ENCODE data around the gene AQR. TPM values are rescaled to one million over a fixed set of nuclear protein-coding genes. Genes with fewer than 3 reads are reported as not detected.

AQR gene
- polyA plus RNA-seq, 1 of the 3 experiments (the other 2 are of a cell fraction) = 11.6 TPM

- no peak overlapping the region for H3K4me3 ChIP-seq (ENCODE audit: low read depth in 2 of 2, low read length in 1 of 2)
- H3K79me2 ChIP-seq (ENCODE audit: insufficient read depth) = no peaks in the 10 kb centered on the region
- H3F3A ChIP-seq (replicated peaks; ENCODE audit: insufficient read depth) = no peaks in the 10 kb centered on the region
- CTCF ChIA-PET = interaction anchor here (0.6 to 1.7 kb wide), 2 partner anchors 26 to 1260 kb away, joined by 3 to 4 read pairs; partner anchors contain the start of gene AQR
- no peaks in the 10 kb centered on the region for H3K4me1 ChIP-seq (ENCODE audit: control insufficient read depth in 1 of 2, insufficient read depth in 2 of 2, low read depth in 1 of 2, low read length in 1 of 2)
- no peaks in the 10 kb centered on the region for H3K36me3 ChIP-seq (replicated peaks in 1 of 2; ENCODE audit: control insufficient read depth in 1 of 2, insufficient read depth in 2 of 2, low read length in 1 of 2)
- no peak overlapping the region for H3K4me2 ChIP-seq
- no peaks in the 10 kb centered on the region for H3K9me3 ChIP-seq
- no peak overlapping the region for H3K27ac ChIP-seq (ENCODE audit: low read depth in 2 of 2, low read length in 1 of 2)
- H3K27me3 ChIP-seq (ENCODE audit: insufficient read depth) = no peaks in the 10 kb centered on the region
- no peak for TF ChIP-seq CTCF (IDR thresholded peaks at IDR 0.05)
- WGBS (ENCODE audit: low lambda C conversion rate) = 75% methylated on average over 1 of the region's 1 CpG
- no peak overlapping the region for H3K9ac ChIP-seq
- POLR2A ChIA-PET = no interaction called here
- H4K20me1 ChIP-seq (ENCODE audit: insufficient read depth) = no peaks in the 10 kb centered on the region
- H3K9me2 ChIP-seq = no peaks in the 10 kb centered on the region
- DNase-seq = no peak
- H2AFZ ChIP-seq (ENCODE audit: low read depth) = no peak overlapping the region
These were observed 25.4 kb upstream of the AQR start for GRCh38 chr15:34994925-34995324.

- ChIA-PET POLR2A (no interaction called here), CTCF (interaction anchor here (1.7 kb wide), 1 partner anchor 24 kb away, joined by 4 read pairs; the partner anchor contains the start of gene AQR)
- Histone ChIP-seq H3K79me2 (ENCODE audit: insufficient read depth) (no peaks in the 10 kb centered on the region), H3K4me2 (no peak overlapping the region), H3K9ac (no peak overlapping the region), H3K4me3 (ENCODE audit: low read depth in 2 of 2, low read length in 1 of 2) (no peak overlapping the region), H3K4me1 (ENCODE audit: control insufficient read depth in 1 of 2, insufficient read depth in 2 of 2, low read depth in 1 of 2, low read length in 1 of 2) (no peaks in the 10 kb centered on the region; a peak in 2 of 4 replicates), H3K9me2 (no peaks in the 10 kb centered on the region), H3F3A (replicated peaks; ENCODE audit: insufficient read depth) (peaks cover 2% of the 10 kb centered on the region), H3K27ac (ENCODE audit: low read depth in 2 of 2, low read length in 1 of 2) (no peak overlapping the region), H3K36me3 (replicated peaks in 1 of 2; ENCODE audit: control insufficient read depth in 1 of 2, insufficient read depth in 2 of 2, low read length in 1 of 2) (no peaks in the 10 kb centered on the region), H2AFZ (ENCODE audit: low read depth) (peak overlapping the region; percentile 29; the same call in 1 of the 2 replicates), H4K20me1 (ENCODE audit: insufficient read depth) (no peaks in the 10 kb centered on the region), H3K9me3 (no peaks in the 10 kb centered on the region), H3K27me3 (ENCODE audit: insufficient read depth) (no peaks in the 10 kb centered on the region)
- no peak for TF ChIP-seq JUND (IDR thresholded peaks at IDR 0.05)
- TF ChIP-seq MAX (IDR thresholded peaks at IDR 0.05; ENCODE audit: low read depth) = no peak
- no peak for TF ChIP-seq REST (IDR thresholded peaks at IDR 0.05; ENCODE audit: low read depth, low read length)
- TF ChIP-seq GABPA (IDR thresholded peaks at IDR 0.05; ENCODE audit: low read depth) = no peak
- no peak for TF ChIP-seq RAD21 (IDR thresholded peaks at IDR 0.05; ENCODE audit: low read length)
- TF ChIP-seq MXI1 (IDR thresholded peaks at IDR 0.05; ENCODE audit: low read depth, low read length) = no peak
- TF ChIP-seq SIN3A (IDR thresholded peaks at IDR 0.05; ENCODE audit: borderline replicate concordance, low read depth, low read length) = no peak
- TF ChIP-seq RCOR1 (IDR thresholded peaks at IDR 0.05; ENCODE audit: low read length) = no peak
- TF ChIP-seq SMC3 (IDR thresholded peaks at IDR 0.05; ENCODE audit: low read depth, low read length) = no peak
- no peak for TF ChIP-seq PBX3 (IDR thresholded peaks at IDR 0.05)
- TF ChIP-seq NRF1 (IDR thresholded peaks at IDR 0.05; ENCODE audit: low read depth, low read length) = no peak
- no peak for TF ChIP-seq GATA2 (CRISPR knock-in tag; IDR thresholded peaks at IDR 0.05)
- no peak for TF ChIP-seq FOXJ3 (CRISPR knock-in tag; IDR thresholded peaks at IDR 0.05)
- no peak for TF ChIP-seq EP300 (IDR thresholded peaks at IDR 0.05; ENCODE audit: borderline replicate concordance in 1 of 2, low read depth in 1 of 2, low read length in 1 of 2)
- TF ChIP-seq RFX5 (IDR thresholded peaks at IDR 0.05; ENCODE audit: low read length) = no peak
- no peak for DNase-seq
- WGBS (ENCODE audit: low lambda C conversion rate) = 75% methylated on average over 4 of the region's 4 CpGs
These were observed 24.3 kb upstream of the AQR start for GRCh38 chr15:34993877-34994276.
